DOHH2 (cell line): ENCODE results near the gene BMP7.

Source experiments
- EZH2phosphoT487 ChIP-seq: fragments of 200-600 bp; sonication (generic); IDR thresholded peaks from 2 replicates; pipeline ENCODE4 v1.6.1; 2017; ENCODE audit warnings: borderline replicate concordance, mild to moderate bottlenecking, antibody characterized with exemption, low read length, moderate library complexity, mixed read lengths
- TF ChIP-seq, protein P1 (sequence below): fragments of 200-600 bp; sonication (generic); IDR thresholded peaks from one replicate; pipeline ENCODE4 v1.5.1; 2014; ENCODE audit warnings: antibody characterized with exemption, mild to moderate bottlenecking, low read depth, low read length; ENCODE audit not compliant: poor library complexity, severe bottlenecking

DNA sequence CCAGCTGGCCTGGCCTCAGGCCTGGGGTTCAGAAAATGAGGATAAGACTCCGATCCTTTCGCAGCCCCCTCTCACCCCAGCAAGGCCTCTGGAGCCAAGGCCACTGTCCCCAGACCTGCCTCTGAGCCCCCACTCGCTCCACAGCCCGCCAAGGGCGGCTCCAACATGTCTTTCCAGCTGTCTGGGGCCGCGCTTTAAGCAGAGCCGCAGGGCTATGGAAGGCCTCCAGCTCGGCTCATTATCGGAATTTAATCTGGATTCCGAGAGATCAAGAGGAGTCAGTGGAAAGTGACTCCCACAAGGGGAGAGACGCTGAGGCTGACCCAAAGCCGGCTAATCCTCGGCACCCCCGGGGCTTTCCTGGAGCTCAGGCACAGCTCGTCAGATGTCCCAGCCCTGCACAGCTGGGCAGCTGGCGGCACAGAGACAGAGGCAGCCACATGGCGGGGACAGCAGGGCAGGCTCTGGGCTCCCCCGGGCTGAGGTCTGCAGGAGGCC is 41.8 kb downstream of the BMP7 start:
- TF ChIP-seq, protein P1, sequence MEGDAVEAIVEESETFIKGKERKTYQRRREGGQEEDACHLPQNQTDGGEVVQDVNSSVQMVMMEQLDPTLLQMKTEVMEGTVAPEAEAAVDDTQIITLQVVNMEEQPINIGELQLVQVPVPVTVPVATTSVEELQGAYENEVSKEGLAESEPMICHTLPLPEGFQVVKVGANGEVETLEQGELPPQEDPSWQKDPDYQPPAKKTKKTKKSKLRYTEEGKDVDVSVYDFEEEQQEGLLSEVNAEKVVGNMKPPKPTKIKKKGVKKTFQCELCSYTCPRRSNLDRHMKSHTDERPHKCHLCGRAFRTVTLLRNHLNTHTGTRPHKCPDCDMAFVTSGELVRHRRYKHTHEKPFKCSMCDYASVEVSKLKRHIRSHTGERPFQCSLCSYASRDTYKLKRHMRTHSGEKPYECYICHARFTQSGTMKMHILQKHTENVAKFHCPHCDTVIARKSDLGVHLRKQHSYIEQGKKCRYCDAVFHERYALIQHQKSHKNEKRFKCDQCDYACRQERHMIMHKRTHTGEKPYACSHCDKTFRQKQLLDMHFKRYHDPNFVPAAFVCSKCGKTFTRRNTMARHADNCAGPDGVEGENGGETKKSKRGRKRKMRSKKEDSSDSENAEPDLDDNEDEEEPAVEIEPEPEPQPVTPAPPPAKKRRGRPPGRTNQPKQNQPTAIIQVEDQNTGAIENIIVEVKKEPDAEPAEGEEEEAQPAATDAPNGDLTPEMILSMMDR = no peak
- TF ChIP-seq EZH2phosphoT487 = no peak
